ENCODE data around the gene GREB1. TPM values are rescaled to one million over a fixed set of nuclear protein-coding genes. Genes with fewer than 3 reads are reported as not detected.

The GREB1 gene
- total RNA-seq, 1 donor: under 0.01 TPM

DNA sequence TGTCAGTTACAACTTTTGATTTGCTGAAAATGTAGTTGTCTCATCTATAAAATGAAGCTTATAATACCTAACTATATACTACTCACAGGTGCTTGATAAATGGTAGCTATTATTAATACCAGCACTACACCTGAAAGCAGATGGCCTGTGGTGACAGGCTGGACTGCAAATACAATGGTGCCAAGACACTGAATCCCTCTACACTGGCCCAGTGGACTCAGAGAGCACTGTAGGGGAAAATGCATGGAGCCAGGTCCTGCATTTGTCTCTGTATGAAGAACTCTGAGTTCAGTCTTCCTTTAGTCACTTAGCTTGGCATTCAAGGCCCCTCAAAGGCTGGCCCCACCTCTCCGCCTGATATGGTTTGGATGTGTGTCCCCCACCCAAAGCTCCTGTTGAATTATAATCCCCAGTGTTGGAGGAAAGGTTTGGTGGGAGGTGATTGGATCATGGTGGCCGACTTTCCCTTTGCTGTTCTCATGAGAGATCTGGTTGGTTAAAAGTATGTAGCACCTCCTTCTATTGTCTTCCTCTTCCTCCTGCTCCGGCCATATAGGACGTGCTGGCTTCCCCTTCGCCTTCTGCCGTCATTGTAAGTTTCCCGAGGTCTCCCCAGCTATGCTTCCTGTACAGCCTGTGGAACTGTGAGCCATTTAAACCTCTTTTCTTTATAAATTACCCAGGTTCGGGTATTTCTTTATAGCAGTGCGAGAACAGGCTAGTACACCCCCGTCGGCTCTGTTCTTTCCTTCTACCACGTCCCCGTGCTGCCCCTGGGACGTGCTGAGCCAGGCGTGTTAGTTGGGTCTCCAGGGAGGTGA is 147.3 kb downstream of the GREB1 start:
- H3K4me3 ChIP-seq (ENCODE audit: low read depth, low read length): no peak overlapping the region
- no peak for DNase-seq (ENCODE audit: low read depth)
- TF ChIP-seq, protein P1, sequence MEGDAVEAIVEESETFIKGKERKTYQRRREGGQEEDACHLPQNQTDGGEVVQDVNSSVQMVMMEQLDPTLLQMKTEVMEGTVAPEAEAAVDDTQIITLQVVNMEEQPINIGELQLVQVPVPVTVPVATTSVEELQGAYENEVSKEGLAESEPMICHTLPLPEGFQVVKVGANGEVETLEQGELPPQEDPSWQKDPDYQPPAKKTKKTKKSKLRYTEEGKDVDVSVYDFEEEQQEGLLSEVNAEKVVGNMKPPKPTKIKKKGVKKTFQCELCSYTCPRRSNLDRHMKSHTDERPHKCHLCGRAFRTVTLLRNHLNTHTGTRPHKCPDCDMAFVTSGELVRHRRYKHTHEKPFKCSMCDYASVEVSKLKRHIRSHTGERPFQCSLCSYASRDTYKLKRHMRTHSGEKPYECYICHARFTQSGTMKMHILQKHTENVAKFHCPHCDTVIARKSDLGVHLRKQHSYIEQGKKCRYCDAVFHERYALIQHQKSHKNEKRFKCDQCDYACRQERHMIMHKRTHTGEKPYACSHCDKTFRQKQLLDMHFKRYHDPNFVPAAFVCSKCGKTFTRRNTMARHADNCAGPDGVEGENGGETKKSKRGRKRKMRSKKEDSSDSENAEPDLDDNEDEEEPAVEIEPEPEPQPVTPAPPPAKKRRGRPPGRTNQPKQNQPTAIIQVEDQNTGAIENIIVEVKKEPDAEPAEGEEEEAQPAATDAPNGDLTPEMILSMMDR (IDR thresholded peaks at IDR 0.05; ENCODE audit: insufficient read depth, low read depth, low read length): no peak

DNA sequence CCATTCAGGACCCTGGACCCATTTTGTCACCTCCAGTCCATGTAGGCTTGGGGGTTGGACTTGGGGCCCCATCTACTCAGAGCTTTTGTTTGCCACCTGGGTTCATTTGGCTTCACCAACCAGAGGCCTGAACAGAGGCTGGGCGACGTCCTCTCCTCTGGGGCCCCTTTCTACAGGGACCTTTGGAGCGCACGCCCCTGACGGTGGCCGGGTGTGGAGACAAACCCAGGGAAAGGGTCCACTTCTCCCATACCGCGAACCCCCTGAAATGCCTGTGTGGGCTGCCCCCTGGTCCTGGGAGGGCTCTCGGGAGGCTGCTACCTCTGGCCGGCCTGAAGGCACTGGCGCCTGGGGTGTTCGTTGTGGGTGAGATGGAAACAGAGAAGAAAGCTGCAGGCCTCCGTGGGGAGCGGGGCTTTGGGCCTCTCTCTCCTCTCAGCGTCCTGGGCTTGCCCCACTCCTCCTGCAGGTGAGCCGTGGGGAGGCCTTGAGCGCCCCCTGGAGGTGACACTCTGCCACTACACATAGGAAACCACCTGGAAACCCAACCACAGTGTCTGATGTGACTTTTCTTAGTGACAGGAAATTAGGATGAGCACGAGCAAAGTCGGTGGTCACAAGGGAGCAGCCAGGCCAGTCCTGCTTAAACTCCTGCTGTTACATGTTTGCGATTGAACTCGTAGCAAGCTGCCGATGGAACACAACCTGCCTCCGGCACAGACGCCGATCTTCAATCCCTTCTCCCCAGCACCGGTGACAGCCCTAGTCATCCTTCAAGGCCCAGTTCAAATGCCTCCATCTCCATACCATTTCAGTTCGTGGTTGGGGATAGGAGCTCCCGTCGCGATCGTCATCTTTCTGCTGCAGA is 148.1 kb downstream of the GREB1 start:
- H3K4me3 ChIP-seq (ENCODE audit: low read depth, low read length): no peak overlapping the region
- no peak for DNase-seq (ENCODE audit: low read depth)
- TF ChIP-seq, protein P1 (IDR thresholded peaks at IDR 0.05; ENCODE audit: insufficient read depth, low read depth, low read length): peak; percentile 89

DNA sequence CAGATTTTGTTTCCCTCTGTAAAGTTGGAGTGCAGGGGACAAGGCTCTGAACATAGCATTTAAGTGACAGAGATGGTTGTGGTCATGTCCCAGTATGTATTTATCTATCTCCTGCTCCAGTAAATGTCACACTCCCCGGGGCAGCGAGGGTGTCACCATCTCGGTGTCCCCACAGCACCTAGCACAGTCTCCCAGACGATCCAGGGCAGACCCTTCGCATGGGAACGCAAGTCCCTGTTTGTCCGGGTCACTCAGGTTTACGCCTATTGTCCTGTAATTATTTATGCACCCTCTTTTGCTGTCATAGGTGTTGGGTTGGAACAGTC is 148.7 kb downstream of the GREB1 start:
- DNase-seq (ENCODE audit: low read depth): no peak
- TF ChIP-seq, protein P1 (IDR thresholded peaks at IDR 0.05; ENCODE audit: insufficient read depth, low read depth, low read length): no peak
- H3K4me3 ChIP-seq (ENCODE audit: low read depth, low read length): no peak overlapping the region

DNA sequence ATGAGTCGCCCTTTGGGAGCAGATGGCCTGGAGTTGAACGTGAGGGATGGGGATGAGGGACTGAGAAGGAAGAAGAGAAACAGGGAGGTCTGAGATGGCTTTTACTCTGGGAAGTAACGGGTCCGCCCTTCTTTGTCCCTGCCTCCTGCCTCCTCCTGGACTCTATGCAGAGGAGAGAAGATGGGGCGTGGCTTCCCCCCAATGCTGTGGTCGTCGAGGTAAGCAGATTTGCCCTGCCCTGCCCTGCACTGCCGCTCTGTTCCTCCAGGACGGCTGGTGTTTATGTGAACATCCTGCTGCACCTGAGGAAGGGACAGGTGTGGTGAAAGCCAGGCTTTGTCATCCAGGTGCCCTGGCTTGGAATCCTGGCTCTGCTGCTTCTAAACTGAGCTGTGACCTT is 149.6 kb downstream of the GREB1 start:
- TF ChIP-seq, protein P1 (IDR thresholded peaks at IDR 0.05; ENCODE audit: insufficient read depth, low read depth, low read length): no peak
- no peak for DNase-seq (ENCODE audit: low read depth)

DNA sequence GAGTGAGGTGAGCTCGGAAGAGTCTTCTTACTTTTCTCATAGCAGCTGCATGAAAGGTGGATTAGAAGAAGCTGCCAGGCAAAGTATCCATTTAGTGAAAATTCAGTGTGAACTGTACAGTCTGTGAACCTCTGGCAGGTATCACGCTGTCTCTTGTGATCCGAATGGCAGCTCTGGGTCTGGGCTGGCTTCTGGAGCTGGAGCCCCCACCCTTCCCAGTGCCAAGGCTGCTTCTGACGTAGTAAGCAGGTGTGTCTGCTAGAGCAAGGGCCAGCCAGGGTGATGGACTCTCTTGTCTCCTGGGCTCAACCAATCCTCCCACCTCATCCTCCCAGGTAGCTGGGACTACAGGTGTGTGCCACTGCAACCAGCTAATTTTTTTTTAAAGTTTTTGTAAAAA is 150.1 kb downstream of the GREB1 start:
- no peak for DNase-seq (ENCODE audit: low read depth)
- TF ChIP-seq, protein P1 (IDR thresholded peaks at IDR 0.05; ENCODE audit: insufficient read depth, low read depth, low read length): no peak
- H3K4me3 ChIP-seq (ENCODE audit: low read depth, low read length): no peak overlapping the region

More for the DNA sequence above, 149.6 kb downstream of the GREB1 start:
- no peak overlapping the region for H3K4me3 ChIP-seq (ENCODE audit: low read depth, low read length)

DNA sequence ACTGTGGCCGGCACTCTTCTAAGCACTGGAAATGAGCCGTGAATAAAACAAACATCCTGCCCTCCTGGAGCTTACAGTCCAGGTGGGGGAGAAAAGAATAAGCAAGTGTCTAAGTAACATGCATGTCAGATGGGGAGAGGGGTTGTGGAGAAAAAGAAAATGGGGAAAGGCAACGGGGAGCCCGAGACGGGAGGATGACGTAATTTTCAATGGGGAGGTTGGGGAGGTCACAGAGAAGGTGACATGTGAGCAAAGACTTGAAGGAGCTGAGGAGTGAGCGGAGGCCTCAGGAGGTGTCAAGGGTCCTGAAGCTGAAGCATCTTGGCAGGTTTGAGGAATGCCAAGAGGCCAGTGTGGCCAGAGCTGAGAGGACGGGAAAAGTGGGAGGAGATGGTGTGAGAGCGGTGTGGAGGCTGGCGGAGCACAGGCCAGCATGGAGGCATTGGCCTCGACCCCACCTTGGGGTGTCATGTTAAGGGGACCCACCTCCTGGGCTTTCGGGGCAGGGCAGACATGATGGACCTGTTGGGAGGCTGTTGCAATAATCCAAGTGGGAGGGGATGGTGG is 151.1 kb downstream of the GREB1 start:
- TF ChIP-seq, protein P1 (IDR thresholded peaks at IDR 0.05; ENCODE audit: insufficient read depth, low read depth, low read length): no peak
- DNase-seq (ENCODE audit: low read depth): no peak
- H3K4me3 ChIP-seq (ENCODE audit: low read depth, low read length): no peak overlapping the region
